IMR-90 (cell line): ENCODE data around the gene LYSMD4. TPM values are rescaled to one million over a fixed set of nuclear protein-coding genes. Genes with fewer than 3 reads are reported as not detected.

Source experiments
- ELK1 ChIP-seq: fragments of 150-350 bp; IDR thresholded peaks from 2 replicates; pipeline ENCODE4 v1.6.1; 2016; ENCODE audit warnings: low read depth, mild to moderate bottlenecking, low read length, moderate library complexity, borderline replicate concordance
- polyA plus RNA-seq, 3 experiments: library from polyadenylated mRNA; depleted of rRNA; stranded (reverse); fragments of >200 nt; gene quantifications; 2 replicates each; pipeline ENCODE4 v1.2.3, GENCODE V29; 2012; ENCODE audit warnings: low replicate concordance in 1 of 3
- total RNA-seq: library from RNA; depleted of rRNA; stranded (reverse); fragments of >200 nt; gene quantifications from 2 replicates; pipeline ENCODE4 v1.2.3, GENCODE V29; 2012

The LYSMD4 gene
- total and polyA plus RNA-seq, 2 of the 4 experiments (the other 2 are of a cell fraction): 4.5 to 5.0 TPM

- no peak for TF ChIP-seq ELK1
Measured at GRCh38 chr15:99707473-99708270, 25.6 kb downstream of the LYSMD4 start (continued).
